ENCODE measurements around the gene TGFBI.

- TF ChIP-seq, protein P1, sequence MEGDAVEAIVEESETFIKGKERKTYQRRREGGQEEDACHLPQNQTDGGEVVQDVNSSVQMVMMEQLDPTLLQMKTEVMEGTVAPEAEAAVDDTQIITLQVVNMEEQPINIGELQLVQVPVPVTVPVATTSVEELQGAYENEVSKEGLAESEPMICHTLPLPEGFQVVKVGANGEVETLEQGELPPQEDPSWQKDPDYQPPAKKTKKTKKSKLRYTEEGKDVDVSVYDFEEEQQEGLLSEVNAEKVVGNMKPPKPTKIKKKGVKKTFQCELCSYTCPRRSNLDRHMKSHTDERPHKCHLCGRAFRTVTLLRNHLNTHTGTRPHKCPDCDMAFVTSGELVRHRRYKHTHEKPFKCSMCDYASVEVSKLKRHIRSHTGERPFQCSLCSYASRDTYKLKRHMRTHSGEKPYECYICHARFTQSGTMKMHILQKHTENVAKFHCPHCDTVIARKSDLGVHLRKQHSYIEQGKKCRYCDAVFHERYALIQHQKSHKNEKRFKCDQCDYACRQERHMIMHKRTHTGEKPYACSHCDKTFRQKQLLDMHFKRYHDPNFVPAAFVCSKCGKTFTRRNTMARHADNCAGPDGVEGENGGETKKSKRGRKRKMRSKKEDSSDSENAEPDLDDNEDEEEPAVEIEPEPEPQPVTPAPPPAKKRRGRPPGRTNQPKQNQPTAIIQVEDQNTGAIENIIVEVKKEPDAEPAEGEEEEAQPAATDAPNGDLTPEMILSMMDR (IDR thresholded peaks at IDR 0.05): no peak
- TF ChIP-seq POLR2A (IDR thresholded peaks at IDR 0.05): peak in 1 of 2 donors; percentile 44
Measured at GRCh38 chr5:136080483-136081216, 51.9 kb downstream of the TGFBI start.
